GM18519 (cell line): ENCODE measurements around the gene MEGF6.

ENCODE experiments used
- ATAC-seq: cut with Tn5 transposase; IDR thresholded peaks from one replicate; pipeline ENCODE4 v1.9.1; 2021; ENCODE audit warnings: mild to moderate bottlenecking, moderate library complexity; ENCODE audit not compliant: unreplicated experiment, low FRiP score

The MEGF6 gene

GRCh38 chr1:3646596-3646995, 35.3 kb upstream of the MEGF6 start:
- ATAC-seq: no peak

GRCh38 chr1:3645666-3646355, 34.5 kb upstream of the MEGF6 start:
- ATAC-seq: no peak

GRCh38 chr1:3645247-3645646, 33.9 kb upstream of the MEGF6 start:
- ATAC-seq: no peak

- ATAC-seq: no peak
These were observed 33.0 kb upstream of the MEGF6 start for GRCh38 chr1:3644273-3644672.

GRCh38 chr1:3642919-3643675, 31.8 kb upstream of the MEGF6 start:
- no peak for ATAC-seq

- ATAC-seq: no peak
These were observed 30.5 kb upstream of the MEGF6 start for GRCh38 chr1:3641816-3642215.

- no peak for ATAC-seq
These were observed 29.9 kb upstream of the MEGF6 start for GRCh38 chr1:3641046-3641760.

GRCh38 chr1:3640121-3640837, 29.0 kb upstream of the MEGF6 start:
- ATAC-seq: no peak

GRCh38 chr1:3639397-3639911, 28.1 kb upstream of the MEGF6 start:
- no peak for ATAC-seq

GRCh38 chr1:3638676-3639075, 27.4 kb upstream of the MEGF6 start:
- no peak for ATAC-seq

GRCh38 chr1:3638027-3638426, 26.7 kb upstream of the MEGF6 start:
- ATAC-seq: no peak

GRCh38 chr1:3636531-3636930, 25.2 kb upstream of the MEGF6 start:
- no peak for ATAC-seq

GRCh38 chr1:3636080-3636479, 24.8 kb upstream of the MEGF6 start:
- no peak for ATAC-seq

GRCh38 chr1:3634059-3634800, 22.9 kb upstream of the MEGF6 start:
- ATAC-seq: no peak

GRCh38 chr1:3633344-3634058, 22.2 kb upstream of the MEGF6 start:
- ATAC-seq: no peak

GRCh38 chr1:3632716-3633343, 21.5 kb upstream of the MEGF6 start:
- ATAC-seq: no peak

GRCh38 chr1:3632298-3632697, 21.0 kb upstream of the MEGF6 start:
- ATAC-seq: no peak

- ATAC-seq: no peak
These were observed 20.3 kb upstream of the MEGF6 start for GRCh38 chr1:3631320-3632260.
